ENCODE measurements around the gene MYLK4.

Gene MYLK4

GRCh38 chr6:2641044-2641725 is 109.5 kb downstream of the MYLK4 start:
- no peak for TF ChIP-seq CTCF (conservative IDR thresholded peaks at IDR 0.05; ENCODE audit: low read length)
- no peak for DNase-seq (ENCODE audit: low read depth)
- H3K4me3 ChIP-seq (ENCODE audit: low read length), result no peak overlapping the region

- no peak for TF ChIP-seq CTCF (conservative IDR thresholded peaks at IDR 0.05; ENCODE audit: low read length)
- no peak overlapping the region for H3K4me3 ChIP-seq (ENCODE audit: low read length)
- no peak for DNase-seq (ENCODE audit: low read depth)
These were observed 110.2 kb downstream of the MYLK4 start for GRCh38 chr6:2640551-2640950.

GRCh38 chr6:2639896-2640295 is 110.8 kb downstream of the MYLK4 start:
- no peak overlapping the region for H3K4me3 ChIP-seq (ENCODE audit: low read length)
- DNase-seq (ENCODE audit: low read depth), result no peak
- no peak for TF ChIP-seq CTCF (conservative IDR thresholded peaks at IDR 0.05; ENCODE audit: low read length)

GRCh38 chr6:2639167-2639566 is 111.6 kb downstream of the MYLK4 start:
- DNase-seq (ENCODE audit: low read depth), result no peak
- no peak for TF ChIP-seq CTCF (conservative IDR thresholded peaks at IDR 0.05; ENCODE audit: low read length)
- H3K4me3 ChIP-seq (ENCODE audit: low read length), result no peak overlapping the region

GRCh38 chr6:2636672-2637071 is 114.0 kb downstream of the MYLK4 start:
- no peak for DNase-seq (ENCODE audit: low read depth)
- TF ChIP-seq CTCF (conservative IDR thresholded peaks at IDR 0.05; ENCODE audit: low read length), result no peak
- H3K4me3 ChIP-seq (ENCODE audit: low read length), result no peak overlapping the region

GRCh38 chr6:2635911-2636310 is 114.8 kb downstream of the MYLK4 start:
- no peak for DNase-seq (ENCODE audit: low read depth)
- TF ChIP-seq CTCF (conservative IDR thresholded peaks at IDR 0.05; ENCODE audit: low read length), result no peak
- no peak overlapping the region for H3K4me3 ChIP-seq (ENCODE audit: low read length)

GRCh38 chr6:2634139-2634964 is 116.4 kb downstream of the MYLK4 start:
- H3K4me3 ChIP-seq (ENCODE audit: low read length), result peak overlapping the region; percentile 59
- peak; percentile 81 for TF ChIP-seq CTCF (conservative IDR thresholded peaks at IDR 0.05; ENCODE audit: low read length)
- peak; percentile 70 for DNase-seq (ENCODE audit: low read depth)

Measured in AG10803 (cell line).